Measurements from ENCODE around the gene CRTAC1.
"Not testable (repeated sequence)": the region's sequence is repeated elsewhere in the genome, so short reads cannot be mapped to it uniquely, and the experiment has no call there.

The CRTAC1 gene

DNA sequence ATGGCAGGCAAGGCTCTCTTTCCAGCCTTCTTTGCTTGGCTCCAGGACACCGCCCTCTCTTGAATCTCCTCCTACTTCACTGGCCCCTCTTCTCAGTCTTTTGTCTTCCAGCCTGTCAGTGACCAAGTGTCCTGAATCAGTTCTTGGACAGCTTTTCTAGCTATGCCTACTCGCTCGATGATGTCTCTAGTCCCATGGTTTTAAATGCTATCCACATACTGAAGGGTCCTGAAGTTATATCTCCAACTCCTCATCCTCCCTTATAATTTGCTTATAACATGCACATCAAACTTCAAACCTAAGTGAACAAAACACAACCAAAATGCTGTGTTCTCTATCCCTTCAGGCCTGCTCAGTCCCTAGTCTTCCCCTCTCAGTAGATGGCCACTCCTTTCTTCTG is 185.7 kb downstream of the CRTAC1 start:
- no peak for DNase-seq (ENCODE audit: low spot score)
- in situ Hi-C loops (cut with MboI; ENCODE audit: low pct_unique_long_range_greater_than_20kb, low sequenced_read_pairs, unreplicated experiment), result no loop called here
- TF ChIP-seq, protein P1, sequence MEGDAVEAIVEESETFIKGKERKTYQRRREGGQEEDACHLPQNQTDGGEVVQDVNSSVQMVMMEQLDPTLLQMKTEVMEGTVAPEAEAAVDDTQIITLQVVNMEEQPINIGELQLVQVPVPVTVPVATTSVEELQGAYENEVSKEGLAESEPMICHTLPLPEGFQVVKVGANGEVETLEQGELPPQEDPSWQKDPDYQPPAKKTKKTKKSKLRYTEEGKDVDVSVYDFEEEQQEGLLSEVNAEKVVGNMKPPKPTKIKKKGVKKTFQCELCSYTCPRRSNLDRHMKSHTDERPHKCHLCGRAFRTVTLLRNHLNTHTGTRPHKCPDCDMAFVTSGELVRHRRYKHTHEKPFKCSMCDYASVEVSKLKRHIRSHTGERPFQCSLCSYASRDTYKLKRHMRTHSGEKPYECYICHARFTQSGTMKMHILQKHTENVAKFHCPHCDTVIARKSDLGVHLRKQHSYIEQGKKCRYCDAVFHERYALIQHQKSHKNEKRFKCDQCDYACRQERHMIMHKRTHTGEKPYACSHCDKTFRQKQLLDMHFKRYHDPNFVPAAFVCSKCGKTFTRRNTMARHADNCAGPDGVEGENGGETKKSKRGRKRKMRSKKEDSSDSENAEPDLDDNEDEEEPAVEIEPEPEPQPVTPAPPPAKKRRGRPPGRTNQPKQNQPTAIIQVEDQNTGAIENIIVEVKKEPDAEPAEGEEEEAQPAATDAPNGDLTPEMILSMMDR (IDR thresholded peaks at IDR 0.05; ENCODE audit: extremely low read depth, insufficient read depth, missing control alignments), result no peak

DNA sequence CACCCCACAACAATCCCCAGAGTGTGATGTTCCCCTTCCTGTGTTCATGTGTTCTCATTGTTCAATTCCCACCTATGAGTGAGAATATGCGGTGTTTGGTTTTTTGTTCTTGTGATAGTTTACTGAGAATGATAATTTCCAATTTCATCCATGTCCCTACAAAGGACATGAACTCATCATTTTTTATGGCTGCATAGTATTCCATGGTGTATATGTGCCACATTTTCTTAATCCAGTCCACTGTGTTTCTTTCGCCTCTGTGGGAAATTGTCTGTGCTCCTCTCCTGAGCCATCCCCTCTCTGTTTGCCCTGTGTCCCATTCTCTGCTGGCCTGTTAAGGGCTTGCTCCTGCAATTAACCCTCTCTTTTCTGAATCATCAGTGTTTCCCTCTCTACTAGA is 186.4 kb downstream of the CRTAC1 start:
- DNase-seq (ENCODE audit: low spot score); in situ Hi-C loops (cut with MboI; ENCODE audit: low pct_unique_long_range_greater_than_20kb, low sequenced_read_pairs, unreplicated experiment): not testable (repeated sequence)

DNA sequence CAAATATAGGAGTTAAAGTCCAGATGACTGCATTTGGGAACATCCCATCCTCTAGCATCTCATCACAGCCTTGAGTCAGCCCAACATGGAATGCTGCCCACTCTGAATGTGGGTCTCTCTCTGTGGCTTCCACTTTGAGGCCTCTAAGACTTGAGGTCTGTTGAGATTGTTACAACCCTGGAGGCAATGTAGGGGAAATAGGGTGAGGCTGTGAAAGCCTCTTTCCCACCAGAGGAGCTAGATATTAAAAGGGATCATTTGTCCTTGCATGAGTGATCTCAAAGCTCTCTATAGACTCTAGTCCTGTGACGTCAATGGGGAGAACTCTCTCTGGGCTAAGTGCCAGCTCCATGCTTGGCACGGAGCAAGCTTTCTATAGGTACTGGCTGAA is 187.1 kb downstream of the CRTAC1 start:
- DNase-seq (ENCODE audit: low spot score), result no peak
- in situ Hi-C loops (cut with MboI; ENCODE audit: low pct_unique_long_range_greater_than_20kb, low sequenced_read_pairs, unreplicated experiment), result no loop called here
- TF ChIP-seq, protein P1 (IDR thresholded peaks at IDR 0.05; ENCODE audit: extremely low read depth, insufficient read depth, missing control alignments), result no peak

DNA sequence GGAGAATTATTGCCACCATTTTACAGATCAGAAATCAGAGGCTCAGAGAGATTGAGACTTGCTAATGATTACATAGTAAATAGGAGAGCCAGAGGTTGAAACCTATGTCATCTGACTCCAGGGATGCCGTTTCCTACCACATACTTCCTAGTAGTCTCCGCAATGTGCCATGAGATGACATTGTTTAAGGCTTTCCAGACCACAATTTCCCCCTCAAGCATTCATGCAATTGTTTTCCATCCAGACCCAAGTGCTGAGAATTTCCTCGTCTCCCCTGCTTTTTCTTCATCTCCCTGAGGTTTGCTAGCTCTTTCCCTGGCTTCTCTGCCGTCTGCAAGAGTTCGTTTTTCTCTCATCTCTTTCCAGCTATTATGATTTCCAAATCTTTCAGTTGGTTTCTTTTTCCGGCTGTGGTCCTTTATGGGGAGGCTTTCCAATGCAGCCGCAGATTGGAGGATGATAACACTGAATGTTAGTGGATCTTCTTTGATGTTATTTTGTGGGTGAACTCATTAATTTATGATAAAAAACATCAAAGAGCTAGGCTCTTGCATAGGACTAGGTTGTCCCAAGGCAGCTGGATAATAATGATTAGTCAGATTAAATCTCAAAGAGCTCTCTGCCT is 187.7 kb downstream of the CRTAC1 start:
- in situ Hi-C loops (cut with MboI; ENCODE audit: low pct_unique_long_range_greater_than_20kb, low sequenced_read_pairs, unreplicated experiment), result no loop called here
- no peak for DNase-seq (ENCODE audit: low spot score)
- TF ChIP-seq, protein P1 (IDR thresholded peaks at IDR 0.05; ENCODE audit: extremely low read depth, insufficient read depth, missing control alignments), result no peak

DNA sequence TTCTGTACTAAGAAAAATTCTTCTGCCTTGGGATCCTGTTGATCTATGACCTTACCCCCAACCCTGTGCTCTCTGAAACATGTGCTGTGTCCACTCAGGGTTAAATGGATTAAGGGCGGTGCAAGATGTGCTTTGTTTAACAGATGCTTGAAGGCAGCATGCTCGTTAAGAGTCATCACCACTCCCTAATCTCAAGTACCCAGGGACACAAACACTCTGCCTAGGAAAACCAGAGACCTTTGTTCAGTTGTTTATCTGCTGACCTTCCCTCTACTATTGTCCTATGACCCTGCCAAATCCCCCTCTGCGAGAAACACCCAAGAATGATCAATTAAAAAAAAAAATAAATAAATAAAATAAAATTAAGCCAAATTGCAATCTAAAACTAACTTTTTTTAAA is 188.3 kb downstream of the CRTAC1 start:
- in situ Hi-C loops (cut with MboI; ENCODE audit: low pct_unique_long_range_greater_than_20kb, low sequenced_read_pairs, unreplicated experiment); DNase-seq (ENCODE audit: low spot score): not testable (repeated sequence)

DNA sequence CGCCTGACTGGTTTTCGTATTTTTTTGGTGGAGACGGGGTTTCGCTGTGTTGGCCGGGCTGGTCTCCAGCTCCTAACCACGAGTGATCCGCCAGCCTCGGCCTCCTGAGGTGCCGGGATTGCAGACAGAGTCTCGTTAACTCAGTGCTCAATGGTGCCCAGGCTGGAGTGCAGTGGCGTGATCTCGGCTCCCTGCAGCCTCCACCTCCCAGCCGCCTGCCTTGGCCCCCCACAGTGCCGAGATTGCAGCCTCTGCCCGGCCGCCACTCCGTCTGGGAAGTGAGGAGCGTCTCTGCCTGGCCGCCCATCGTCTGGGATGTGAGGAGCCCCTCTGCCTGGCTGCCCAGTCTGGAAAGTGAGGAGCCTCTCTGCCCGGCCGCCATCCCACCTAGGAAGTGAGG is 189.3 kb downstream of the CRTAC1 start:
- in situ Hi-C loops (cut with MboI; ENCODE audit: low pct_unique_long_range_greater_than_20kb, low sequenced_read_pairs, unreplicated experiment); DNase-seq (ENCODE audit: low spot score): not testable (repeated sequence)

DNA sequence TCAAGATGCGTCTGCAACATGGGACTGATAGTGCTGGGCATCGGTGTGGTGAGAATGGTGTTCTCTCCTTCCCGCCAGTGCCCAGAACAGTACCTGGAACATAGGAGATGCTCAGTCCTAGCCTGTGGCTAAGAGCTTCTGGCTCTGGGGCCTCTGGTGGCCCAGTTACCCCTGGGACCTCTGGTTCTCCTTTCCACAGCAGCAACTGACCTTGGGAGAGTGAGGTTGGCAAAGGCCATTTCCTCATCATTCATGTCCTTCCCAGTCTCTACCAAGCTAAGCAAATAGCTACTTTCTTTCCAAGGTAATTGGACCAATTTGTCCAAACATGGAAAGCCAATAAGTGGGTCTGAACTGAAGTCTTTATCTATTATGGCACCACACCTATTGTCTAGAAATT is 192.3 kb downstream of the CRTAC1 start:
- TF ChIP-seq, protein P1 (IDR thresholded peaks at IDR 0.05; ENCODE audit: extremely low read depth, insufficient read depth, missing control alignments), result no peak
- no peak for DNase-seq (ENCODE audit: low spot score)
- in situ Hi-C loops (cut with MboI; ENCODE audit: low pct_unique_long_range_greater_than_20kb, low sequenced_read_pairs, unreplicated experiment), result no loop called here

DNA sequence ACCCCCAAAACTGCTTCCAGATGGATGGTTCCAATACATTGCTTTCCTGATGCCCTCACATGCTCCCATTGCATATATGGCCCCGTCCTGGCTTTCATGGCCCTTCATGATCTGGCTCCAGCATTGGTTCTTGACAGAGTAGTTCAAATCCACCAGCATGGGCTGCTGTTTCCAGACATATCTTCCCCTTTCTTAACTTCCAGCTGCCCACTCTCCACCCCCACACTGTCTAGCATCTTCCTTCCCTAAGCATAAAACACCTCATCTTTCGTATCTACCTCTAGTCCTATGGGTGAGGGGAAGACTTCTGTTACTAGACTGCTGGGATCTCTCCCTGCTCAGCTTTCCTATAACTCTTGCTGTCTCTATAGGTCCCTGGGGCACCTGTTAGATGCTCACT is 194.0 kb downstream of the CRTAC1 start:
- no peak for DNase-seq (ENCODE audit: low spot score)
- TF ChIP-seq, protein P1 (IDR thresholded peaks at IDR 0.05; ENCODE audit: extremely low read depth, insufficient read depth, missing control alignments), result no peak
- in situ Hi-C loops (cut with MboI; ENCODE audit: low pct_unique_long_range_greater_than_20kb, low sequenced_read_pairs, unreplicated experiment), result no loop called here
